Liver (tissue), 9 donors: ENCODE results near the gene TERB1. TPM values are rescaled to one million over a fixed set of nuclear protein-coding genes. Genes with fewer than 3 reads are reported as not detected.

Experiments used
- DNase-seq: peaks from one replicate; pipeline ENCODE4 v3.0.0-alpha.2; 2017; ENCODE audit warnings: low spot score
- H3K27ac ChIP-seq, 2 donors: one replicate each; pipeline ENCODE4 v1.7.0; 2013; ENCODE audit warnings: inconsistent platforms in 2 of 2, low read length in 2 of 2, control low read depth in 1 of 2, low read depth in 1 of 2, mild to moderate bottlenecking in 1 of 2
- H3K27me3 ChIP-seq, 4 donors: one replicate each; pipeline versions ENCODE4 v1.6.1 to v1.7.0; 2013; ENCODE audit warnings: low read length in 3 of 4, inconsistent platforms in 1 of 4, mild to moderate bottlenecking in 1 of 4, moderate library complexity in 1 of 4; ENCODE audit not compliant: control insufficient read depth in 4 of 4, insufficient read depth in 4 of 4
- H3K36me3 ChIP-seq, 4 donors: one replicate each; pipeline versions ENCODE4 v1.6.1 to v1.7.0; 2013; ENCODE audit warnings: low read length in 3 of 4, mild to moderate bottlenecking in 3 of 4, low read depth in 1 of 4, moderate library complexity in 1 of 4; ENCODE audit not compliant: control insufficient read depth in 4 of 4, insufficient read depth in 3 of 4
- H3K4me1 ChIP-seq, 4 donors: one replicate each; pipeline versions ENCODE4 v1.6.1 to v1.7.0; 2013; ENCODE audit warnings: low read length in 3 of 4, mild to moderate bottlenecking in 3 of 4, moderate library complexity in 1 of 4; ENCODE audit not compliant: control insufficient read depth in 4 of 4, insufficient read depth in 4 of 4
- H3K4me3 ChIP-seq, 3 donors: one replicate each; pipeline versions ENCODE4 v1.6.1 to v1.7.0; 2013; ENCODE audit warnings: low read length in 3 of 3, control low read depth in 1 of 3, low read depth in 1 of 3, mild to moderate bottlenecking in 1 of 3
- H3K9ac ChIP-seq, 2 donors: one replicate each; pipeline ENCODE4 v1.7.0; 2013; ENCODE audit warnings: low read length in 2 of 2, mild to moderate bottlenecking in 2 of 2, moderate library complexity in 2 of 2, control low read depth in 1 of 2, low read depth in 1 of 2
- H3K9me3 ChIP-seq, 4 donors: one replicate each; pipeline versions ENCODE4 v1.6.1 to v1.7.0; 2013; ENCODE audit warnings: low read length in 3 of 4; ENCODE audit not compliant: control insufficient read depth in 4 of 4
- EGR1 ChIP-seq, 2 donors: IDR thresholded peaks; 2 replicates each; pipeline ENCODE4 v1.6.1; 2016 to 2018; ENCODE audit warnings: antibody characterized with exemption in 2 of 2, low read depth in 2 of 2
- FOXA1 ChIP-seq: IDR thresholded peaks from 2 replicates; pipeline ENCODE4 v1.6.1; 2016; ENCODE audit warnings: antibody characterized with exemption
- FOXA2 ChIP-seq: IDR thresholded peaks from 2 replicates; pipeline ENCODE4 v1.6.1; 2016; ENCODE audit warnings: antibody characterized with exemption
- GABPA ChIP-seq, 2 donors: IDR thresholded peaks in 1 of 2; conservative IDR thresholded peaks in 1 of 2; 2 replicates each; pipeline ENCODE4 v1.6.1; 2016; ENCODE audit warnings: antibody characterized with exemption in 2 of 2, mild to moderate bottlenecking in 1 of 2, moderate library complexity in 1 of 2
- HNF4A ChIP-seq, 2 donors: conservative IDR thresholded peaks; 2 replicates each; pipeline ENCODE4 v1.6.1; 2016; ENCODE audit warnings: antibody characterized with exemption in 2 of 2, mild to moderate bottlenecking in 2 of 2
- HNF4G ChIP-seq: IDR thresholded peaks from 2 replicates; pipeline ENCODE4 v1.6.1; 2016; ENCODE audit warnings: antibody characterized with exemption
- NR2F2 ChIP-seq: IDR thresholded peaks from 2 replicates; pipeline ENCODE4 v1.6.1; 2016; ENCODE audit warnings: antibody characterized with exemption
- RAD21 ChIP-seq, 2 donors: IDR thresholded peaks; 2 replicates each; pipeline ENCODE4 v1.6.1; 2016; ENCODE audit warnings: antibody characterized with exemption in 2 of 2, mild to moderate bottlenecking in 2 of 2
- REST ChIP-seq: IDR thresholded peaks from 2 replicates; pipeline ENCODE4 v1.6.1; 2016; ENCODE audit warnings: antibody characterized with exemption, mild to moderate bottlenecking
- RXRA ChIP-seq, 2 donors: IDR thresholded peaks; 2 replicates each; pipeline ENCODE4 v1.6.1; 2017 to 2018; ENCODE audit warnings: antibody characterized with exemption in 2 of 2, mild to moderate bottlenecking in 1 of 2
- SP1 ChIP-seq: IDR thresholded peaks from 2 replicates; pipeline ENCODE4 v1.6.1; 2018; ENCODE audit warnings: antibody characterized with exemption, mild to moderate bottlenecking
- TAF1 ChIP-seq: conservative IDR thresholded peaks from 2 replicates; pipeline ENCODE4 v1.6.1; 2016; ENCODE audit warnings: antibody characterized with exemption, mild to moderate bottlenecking
- YY1 ChIP-seq: IDR thresholded peaks from 2 replicates; pipeline ENCODE4 v1.6.1; 2016; ENCODE audit warnings: antibody characterized with exemption, mild to moderate bottlenecking
- WGBS: extraction: QIAGEN DNeasy Blood & Tissue Kit; methylation state at CpG from one replicate; pipeline ENCODE4 v1.1.7; 2013; 5-methylcytosine and 5-hydroxymethylcytosine counted together
- polyA plus RNA-seq, 2 donors: library from polyadenylated mRNA; stranded (reverse) in 1 of 2; unstranded in 1 of 2; fragments of 200-250 nt in 1 of 2; fragments of >200 nt in 1 of 2; fragmentation: Nextera tagmentation in 1 of 2; extraction: Ambion mirVana in 1 of 2; gene quantifications; one replicate each; pipeline versions ENCODE4 v1.2.1 to v1.2.3, GENCODE V29; 2013 to 2015
- total RNA-seq, 2 donors: library from RNA; depleted of rRNA; stranded (reverse); fragments of >200 nt; gene quantifications; one replicate each; pipeline ENCODE4 v1.2.3, GENCODE V29; 2014
- TF ChIP-seq, protein P1 (sequence below): IDR thresholded peaks from 2 replicates; pipeline ENCODE4 v1.6.1; 2016; ENCODE audit warnings: antibody characterized with exemption
- TF ChIP-seq, protein P2 (sequence below): IDR thresholded peaks from 2 replicates; pipeline ENCODE4 v1.6.1; 2016; ENCODE audit warnings: antibody characterized with exemption
- TF ChIP-seq, protein P3 (sequence below): IDR thresholded peaks from 2 replicates; pipeline ENCODE4 v1.6.1; 2016; ENCODE audit warnings: antibody characterized with exemption
- TF ChIP-seq, protein P4 (sequence below): fragments of 150-350 bp; IDR thresholded peaks from 2 replicates; pipeline ENCODE4 v1.5.1; 2017; ENCODE audit warnings: improper control_type of control experiment, low read depth, low read length; ENCODE audit not compliant: missing input control
- donor health status: healthy.
- donor health status: healthy.
- donor health status: healthy.
- donor health status: healthy.
- donor health status: healthy.

The TERB1 gene
- total and polyA plus RNA-seq, 4 donors, result 0.08 to 0.17 TPM; not detected in 2

DNA sequence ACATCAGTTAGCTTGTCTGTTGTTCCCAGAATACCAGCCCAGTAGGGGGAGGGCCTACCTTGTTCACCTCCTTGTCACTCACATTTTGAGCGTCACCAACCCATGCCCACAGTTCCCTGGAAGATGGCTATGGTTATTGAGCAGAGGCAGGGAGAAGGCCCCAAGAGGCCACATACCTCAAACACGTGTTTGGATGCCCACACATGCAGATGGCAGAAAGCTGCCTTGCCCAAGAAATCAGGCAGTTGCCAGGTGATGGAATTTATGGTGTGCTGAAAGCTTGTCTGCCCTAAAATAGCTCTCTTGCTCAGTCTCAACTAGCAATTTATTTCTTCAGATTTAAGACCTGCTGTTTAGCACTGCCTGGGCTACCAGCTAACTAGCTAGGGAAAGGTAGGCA lies 88.3 kb downstream of the TERB1 start:
- Histone ChIP-seq H3K9ac (no peak overlapping the region), H3K4me1 (no peaks in the 10 kb centered on the region), H3K4me3 (no peak overlapping the region), H3K9me3 (no peaks in the 10 kb centered on the region), H3K27me3 (no peaks in the 10 kb centered on the region), H3K36me3 (peaks cover 0 to 2% (median under 1%) of the 10 kb centered on the region in 4 donors), H3K27ac (no peak overlapping the region)
- no peak for DNase-seq
- WGBS, result 71% methylated on average over 2 of the region's 2 CpGs
- TF ChIP-seq, protein P1, sequence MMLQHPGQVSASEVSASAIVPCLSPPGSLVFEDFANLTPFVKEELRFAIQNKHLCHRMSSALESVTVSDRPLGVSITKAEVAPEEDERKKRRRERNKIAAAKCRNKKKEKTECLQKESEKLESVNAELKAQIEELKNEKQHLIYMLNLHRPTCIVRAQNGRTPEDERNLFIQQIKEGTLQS, result no peak
- TF ChIP-seq HNF4A (conservative IDR thresholded peaks at IDR 0.05), result no peak
- no peak for TF ChIP-seq SP1
- TF ChIP-seq FOXA2, result no peak
- no peak for TF ChIP-seq GABPA (IDR thresholded peaks at IDR 0.05 in 1 of 2, conservative IDR thresholded peaks at IDR 0.05 in 1 of 2)
- no peak for TF ChIP-seq EGR1 (IDR thresholded peaks at IDR 0.05; ENCODE audit: low read depth in 2 of 2)
- TF ChIP-seq RXRA (IDR thresholded peaks at IDR 0.05), result no peak
- no peak for TF ChIP-seq RAD21 (IDR thresholded peaks at IDR 0.05)
- TF ChIP-seq YY1, result no peak
- TF ChIP-seq REST, result no peak
- no peak for TF ChIP-seq HNF4G
- no peak for TF ChIP-seq FOXA1
- TF ChIP-seq, protein P2, sequence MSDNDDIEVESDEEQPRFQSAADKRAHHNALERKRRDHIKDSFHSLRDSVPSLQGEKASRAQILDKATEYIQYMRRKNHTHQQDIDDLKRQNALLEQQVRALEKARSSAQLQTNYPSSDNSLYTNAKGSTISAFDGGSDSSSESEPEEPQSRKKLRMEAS, result no peak
- TF ChIP-seq, protein P3, sequence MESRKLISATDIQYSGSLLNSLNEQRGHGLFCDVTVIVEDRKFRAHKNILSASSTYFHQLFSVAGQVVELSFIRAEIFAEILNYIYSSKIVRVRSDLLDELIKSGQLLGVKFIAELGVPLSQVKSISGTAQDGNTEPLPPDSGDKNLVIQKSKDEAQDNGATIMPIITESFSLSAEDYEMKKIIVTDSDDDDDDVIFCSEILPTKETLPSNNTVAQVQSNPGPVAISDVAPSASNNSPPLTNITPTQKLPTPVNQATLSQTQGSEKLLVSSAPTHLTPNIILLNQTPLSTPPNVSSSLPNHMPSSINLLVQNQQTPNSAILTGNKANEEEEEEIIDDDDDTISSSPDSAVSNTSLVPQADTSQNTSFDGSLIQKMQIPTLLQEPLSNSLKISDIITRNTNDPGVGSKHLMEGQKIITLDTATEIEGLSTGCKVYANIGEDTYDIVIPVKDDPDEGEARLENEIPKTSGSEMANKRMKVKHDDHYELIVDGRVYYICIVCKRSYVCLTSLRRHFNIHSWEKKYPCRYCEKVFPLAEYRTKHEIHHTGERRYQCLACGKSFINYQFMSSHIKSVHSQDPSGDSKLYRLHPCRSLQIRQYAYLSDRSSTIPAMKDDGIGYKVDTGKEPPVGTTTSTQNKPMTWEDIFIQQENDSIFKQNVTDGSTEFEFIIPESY, result no peak
- TF ChIP-seq, protein P4, sequence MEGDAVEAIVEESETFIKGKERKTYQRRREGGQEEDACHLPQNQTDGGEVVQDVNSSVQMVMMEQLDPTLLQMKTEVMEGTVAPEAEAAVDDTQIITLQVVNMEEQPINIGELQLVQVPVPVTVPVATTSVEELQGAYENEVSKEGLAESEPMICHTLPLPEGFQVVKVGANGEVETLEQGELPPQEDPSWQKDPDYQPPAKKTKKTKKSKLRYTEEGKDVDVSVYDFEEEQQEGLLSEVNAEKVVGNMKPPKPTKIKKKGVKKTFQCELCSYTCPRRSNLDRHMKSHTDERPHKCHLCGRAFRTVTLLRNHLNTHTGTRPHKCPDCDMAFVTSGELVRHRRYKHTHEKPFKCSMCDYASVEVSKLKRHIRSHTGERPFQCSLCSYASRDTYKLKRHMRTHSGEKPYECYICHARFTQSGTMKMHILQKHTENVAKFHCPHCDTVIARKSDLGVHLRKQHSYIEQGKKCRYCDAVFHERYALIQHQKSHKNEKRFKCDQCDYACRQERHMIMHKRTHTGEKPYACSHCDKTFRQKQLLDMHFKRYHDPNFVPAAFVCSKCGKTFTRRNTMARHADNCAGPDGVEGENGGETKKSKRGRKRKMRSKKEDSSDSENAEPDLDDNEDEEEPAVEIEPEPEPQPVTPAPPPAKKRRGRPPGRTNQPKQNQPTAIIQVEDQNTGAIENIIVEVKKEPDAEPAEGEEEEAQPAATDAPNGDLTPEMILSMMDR, result no peak

DNA sequence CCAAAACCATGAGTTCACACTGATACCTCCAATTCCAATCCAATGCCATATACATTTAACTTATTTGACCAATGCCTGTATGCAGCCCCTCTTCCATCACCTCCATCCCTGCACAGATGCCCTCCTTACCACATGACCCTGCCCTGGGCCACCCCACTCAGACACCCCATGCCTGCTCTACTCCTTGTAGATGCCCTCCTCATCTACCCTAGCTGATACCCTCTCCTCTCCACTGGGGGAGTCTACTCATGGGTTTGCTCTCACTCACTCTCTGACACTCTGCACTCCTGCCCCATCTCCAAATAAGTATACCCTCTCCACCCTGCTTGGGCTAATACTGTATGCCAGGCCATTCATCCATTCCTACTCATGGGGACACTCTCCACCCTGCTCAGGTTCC lies 88.9 kb downstream of the TERB1 start:
- H3K9ac ChIP-seq, result no peak overlapping the region
- no peaks in the 10 kb centered on the region for H3K27me3 ChIP-seq
- H3K27ac ChIP-seq, result no peak overlapping the region
- no peaks in the 10 kb centered on the region for H3K36me3 ChIP-seq
- no peaks in the 10 kb centered on the region for H3K9me3 ChIP-seq
- no peak for DNase-seq
- H3K4me3 ChIP-seq, result no peak overlapping the region
- H3K4me1 ChIP-seq, result no peaks in the 10 kb centered on the region
- TF ChIP-seq, protein P2, result no peak
- TF ChIP-seq YY1, result no peak
- TF ChIP-seq FOXA1, result no peak
- no peak for TF ChIP-seq RAD21 (IDR thresholded peaks at IDR 0.05)
- no peak for TF ChIP-seq FOXA2
- no peak for TF ChIP-seq HNF4A (conservative IDR thresholded peaks at IDR 0.05)
- TF ChIP-seq NR2F2, result no peak
- TF ChIP-seq, protein P4, result no peak
- no peak for TF ChIP-seq EGR1 (IDR thresholded peaks at IDR 0.05; ENCODE audit: low read depth in 2 of 2)
- no peak for TF ChIP-seq REST
- TF ChIP-seq TAF1, result no peak
